Central memory CD4-positive, alpha-beta T cell (primary cell): ENCODE data around the gene KEAP1.

Experiments used
- DNase-seq: peaks from one replicate; pipeline ENCODE4 v3.0.0; 2022

The KEAP1 gene

DNA sequence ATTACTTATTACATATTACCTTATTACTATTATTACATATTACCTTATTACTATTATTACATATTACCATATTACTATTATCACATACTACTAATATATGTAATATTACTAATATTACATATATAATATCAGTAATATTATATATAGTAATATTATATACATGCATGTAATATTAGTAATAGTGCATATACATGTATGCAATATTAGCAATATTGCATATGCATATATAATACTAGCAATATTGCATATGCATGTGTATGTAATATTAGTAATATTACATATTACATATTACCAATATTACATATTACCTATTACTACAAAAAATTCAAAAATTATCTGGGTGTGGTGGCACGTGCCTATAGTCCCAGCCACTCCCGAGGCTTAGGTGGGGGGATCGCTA lies 60.5 kb downstream of the KEAP1 start:
- no peak for DNase-seq

- DNase-seq: no peak
These were observed 63.6 kb downstream of the KEAP1 start for GRCh38 chr19:10439588-10439987.
